ENCODE measurements around the gene FOXD4. TPM values are rescaled to one million over a fixed set of nuclear protein-coding genes. Genes with fewer than 3 reads are reported as not detected.
"Not testable (repeated sequence)": the region's sequence is repeated elsewhere in the genome, so short reads cannot be mapped to it uniquely, and the experiment has no call there.

FOXD4 gene
- total RNA-seq (2014; rRNA removed; shearing (Covaris generic)) = 0.47 and 0.65 TPM in 2 replicates

GRCh38 chr9:117995-118467, at the start of gene FOXD4:
Gene FOXD4, minus strand, starts transcription at chr9:118417. Its CDS starts 298 bp downstream, at chr9:118119.
- not testable (repeated sequence) for DNase-seq (ENCODE audit: low spot score)

- DNase-seq (ENCODE audit: low spot score) = not testable (repeated sequence)
Observed at GRCh38 chr9:159871-160270, 41.7 kb upstream of the FOXD4 start.

DNA sequence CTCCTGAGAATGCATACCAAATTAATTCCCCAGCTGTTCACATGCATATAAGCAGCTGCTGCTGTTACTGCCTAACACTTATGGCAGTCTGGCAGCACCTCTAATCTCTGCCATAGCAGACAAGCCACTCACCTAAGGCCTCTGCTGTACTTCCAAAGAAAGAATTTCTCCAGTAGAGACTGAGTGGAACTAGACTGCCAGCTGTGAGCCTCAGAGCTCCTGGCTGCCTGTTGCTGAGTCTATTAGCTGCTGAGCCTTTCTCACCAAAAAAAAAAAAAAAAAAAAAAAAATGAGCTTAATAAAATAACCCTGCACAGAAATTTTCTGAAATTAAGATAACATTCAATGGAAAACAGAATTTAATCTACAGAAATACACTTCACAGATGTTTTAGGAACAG, 33.0 kb upstream of the FOXD4 start:
- not testable (repeated sequence) for DNase-seq (ENCODE audit: low spot score)

GRCh38 chr9:139880-140279, 21.7 kb upstream of the FOXD4 start:
- not testable (repeated sequence) for DNase-seq (ENCODE audit: low spot score)

GRCh38 chr9:117144-117994, 848 bp downstream of the FOXD4 start:
- not testable (repeated sequence) for DNase-seq (ENCODE audit: low spot score)

DNA sequence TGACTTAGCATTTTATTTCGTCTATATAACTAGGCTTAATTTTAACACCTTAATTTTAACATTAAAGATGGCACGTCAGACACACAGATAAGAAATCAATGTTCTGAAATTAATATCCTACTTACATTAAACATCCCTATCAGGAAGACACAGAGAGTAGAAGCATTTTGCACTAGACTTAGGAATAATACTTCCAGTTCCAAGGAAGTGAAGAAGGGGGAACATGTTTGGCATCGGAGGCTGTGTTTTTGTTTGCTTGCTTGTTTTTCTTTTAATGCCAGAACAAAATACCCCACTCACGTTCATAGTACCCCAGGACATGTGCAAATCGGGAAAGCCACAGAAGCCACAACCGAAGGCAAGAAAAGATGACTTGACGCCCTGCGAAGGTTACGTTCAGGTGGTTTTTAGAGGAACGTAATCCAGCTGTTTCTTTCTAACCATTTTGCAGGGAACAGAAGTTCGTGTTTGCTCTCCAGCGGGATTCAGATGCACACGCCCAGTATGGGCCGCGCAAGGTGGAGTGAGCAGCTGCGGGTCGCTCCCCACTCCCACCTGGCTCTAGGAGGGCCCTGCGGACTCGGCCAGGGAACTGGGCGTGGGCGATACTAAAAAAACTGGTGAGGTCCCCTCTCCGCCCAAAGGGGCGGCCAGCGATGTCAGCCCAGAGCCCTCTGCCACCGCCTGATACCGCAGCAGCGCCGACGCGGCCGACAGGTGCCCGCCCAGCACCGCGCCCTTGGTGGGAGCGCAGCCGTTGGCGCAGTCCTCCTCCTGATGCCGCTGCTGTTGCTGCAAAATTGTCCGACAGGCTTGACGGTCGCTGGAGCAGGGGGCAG, 1.8 kb downstream of the FOXD4 start:
- DNase-seq (ENCODE audit: low spot score) = not testable (repeated sequence)

GRCh38 chr9:115118-115451, 3.1 kb downstream of the FOXD4 start:
- not testable (repeated sequence) for DNase-seq (ENCODE audit: low spot score)

GRCh38 chr9:114267-115117, 3.7 kb downstream of the FOXD4 start:
- peak; percentile 18 for DNase-seq (ENCODE audit: low spot score)

- DNase-seq (ENCODE audit: low spot score) = not testable (repeated sequence)
Observed at GRCh38 chr9:113468-114266, 4.5 kb downstream of the FOXD4 start.

DNA sequence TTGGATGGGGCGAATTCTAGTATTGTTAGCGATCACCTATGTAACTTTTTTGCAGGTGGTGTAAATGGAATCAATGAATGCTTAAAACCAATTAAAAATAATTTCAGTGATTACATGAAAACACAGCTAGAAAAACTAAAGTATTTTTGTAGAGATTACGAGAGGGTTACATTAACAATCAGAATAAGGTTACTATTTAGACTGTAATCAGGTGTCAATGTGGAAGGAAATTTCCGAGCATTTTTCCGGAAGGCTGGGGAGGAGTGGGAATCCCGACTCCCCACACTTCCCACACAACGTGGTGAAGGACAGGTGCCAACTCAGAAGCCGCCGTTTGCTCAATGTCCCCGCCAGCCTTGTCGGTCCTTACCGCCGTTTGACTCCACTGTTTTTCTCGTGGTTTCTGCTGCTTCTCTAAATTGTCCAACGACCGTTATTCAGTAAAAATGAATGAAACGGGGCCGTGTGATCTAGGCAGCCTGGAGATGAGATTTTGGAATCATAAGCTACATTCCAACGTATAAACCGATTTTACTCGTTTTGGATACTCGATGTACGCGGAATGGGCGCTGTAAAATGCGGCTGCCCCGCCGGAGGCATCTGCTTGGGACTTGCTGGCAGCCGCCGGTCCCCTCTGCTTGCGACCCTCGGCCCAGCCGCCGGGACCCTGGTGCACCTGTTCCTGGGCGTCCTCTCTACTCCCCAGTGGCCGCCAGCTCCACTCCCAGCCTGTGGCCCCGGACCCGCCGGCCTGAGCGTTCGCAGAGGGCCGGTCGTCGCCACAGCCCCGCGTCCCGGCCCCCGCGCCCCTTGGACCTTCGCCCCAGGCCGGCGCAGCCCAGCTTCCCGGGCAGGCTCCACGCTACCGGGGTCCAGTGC, 5.4 kb downstream of the FOXD4 start:
- DNase-seq (ENCODE audit: low spot score) = not testable (repeated sequence)

- DNase-seq (ENCODE audit: low spot score) = not testable (repeated sequence)
Observed at GRCh38 chr9:110672-111071, 7.5 kb downstream of the FOXD4 start.

DNA sequence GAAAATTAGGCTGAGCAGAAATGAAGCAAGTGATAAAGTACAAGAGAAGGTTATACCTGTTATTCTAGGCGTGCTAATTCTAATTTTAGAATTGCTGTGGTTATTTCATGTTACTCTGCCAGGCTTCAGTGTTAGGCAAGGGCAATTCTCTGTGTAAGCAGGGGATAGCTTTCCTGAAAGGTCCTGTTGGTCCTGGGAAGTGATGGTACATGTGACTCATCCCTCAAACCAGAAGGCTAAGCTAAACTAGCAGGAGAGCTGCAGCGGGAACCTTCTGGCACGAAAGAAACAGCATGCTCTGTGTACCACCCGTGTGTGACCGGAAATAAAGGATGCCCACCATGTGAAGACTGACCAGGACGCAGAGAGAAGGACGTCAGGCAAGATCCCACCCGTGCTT, 8.7 kb downstream of the FOXD4 start:
- not testable (repeated sequence) for DNase-seq (ENCODE audit: low spot score)

GRCh38 chr9:108742-109495, 9.3 kb downstream of the FOXD4 start:
- DNase-seq (ENCODE audit: low spot score) = not testable (repeated sequence)

DNA sequence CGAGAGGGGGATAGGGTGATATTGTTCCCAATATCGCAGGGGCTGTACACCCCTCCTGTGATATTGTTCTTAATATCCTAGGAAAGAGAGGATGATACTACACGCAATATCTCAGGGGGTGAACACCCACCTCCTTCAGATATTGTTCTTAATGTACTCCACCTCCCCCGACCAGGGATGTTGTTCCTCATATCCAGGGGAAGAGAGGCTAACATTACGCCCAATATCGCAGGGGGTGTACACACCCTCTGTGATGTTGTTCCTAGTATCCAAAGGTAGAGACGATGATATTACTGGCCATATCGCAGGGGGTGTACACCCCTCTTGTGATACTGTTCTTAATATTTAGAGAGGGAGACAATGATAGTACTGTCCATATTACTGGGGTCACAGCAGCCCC, 12.2 kb downstream of the FOXD4 start:
- not testable (repeated sequence) for DNase-seq (ENCODE audit: low spot score)

- not testable (repeated sequence) for DNase-seq (ENCODE audit: low spot score)
Observed at GRCh38 chr9:100430-100829, 17.8 kb downstream of the FOXD4 start.

DNA sequence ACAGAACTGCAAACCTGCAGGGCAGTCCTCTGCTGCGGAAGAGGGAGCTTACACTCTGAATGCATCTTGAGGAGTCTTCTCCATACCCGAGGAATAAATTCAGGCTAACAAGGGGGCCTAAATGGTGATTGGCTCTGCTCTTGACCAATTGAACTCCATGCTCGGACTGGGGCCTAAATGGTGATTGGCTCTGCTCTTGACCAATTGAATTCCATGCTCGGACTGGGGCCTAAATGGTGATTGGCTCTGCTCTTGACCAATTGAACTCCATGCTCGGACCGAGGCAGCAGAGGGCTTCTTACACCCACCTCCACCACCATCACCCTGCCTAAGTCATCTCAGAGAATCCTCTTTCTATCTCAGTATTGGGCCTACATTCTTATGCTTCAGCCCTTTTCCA, 18.4 kb downstream of the FOXD4 start:
- not testable (repeated sequence) for DNase-seq (ENCODE audit: low spot score)

GRCh38 chr9:98775-99174, 19.4 kb downstream of the FOXD4 start:
- DNase-seq (ENCODE audit: low spot score) = not testable (repeated sequence)

DNA sequence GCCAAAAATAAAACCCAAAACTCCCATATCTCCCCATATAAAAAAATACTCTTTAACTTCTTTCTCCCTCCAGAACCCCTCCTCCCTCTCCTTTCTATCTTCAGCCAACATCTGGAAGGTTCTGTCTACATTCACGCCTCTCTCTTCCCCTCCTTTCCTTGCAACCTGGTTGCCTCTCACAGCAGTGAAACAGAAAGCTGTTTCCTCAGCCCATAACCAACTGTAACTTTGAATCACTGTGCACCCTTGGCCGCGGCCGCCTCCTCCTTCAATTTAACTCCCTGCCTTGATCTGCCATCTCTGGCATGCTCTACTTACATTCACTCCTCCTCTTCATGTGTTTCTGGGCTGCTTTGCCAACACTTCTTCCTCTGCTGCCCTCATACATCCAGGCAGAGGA, 23.2 kb downstream of the FOXD4 start:
- not testable (repeated sequence) for DNase-seq (ENCODE audit: low spot score)

DNA sequence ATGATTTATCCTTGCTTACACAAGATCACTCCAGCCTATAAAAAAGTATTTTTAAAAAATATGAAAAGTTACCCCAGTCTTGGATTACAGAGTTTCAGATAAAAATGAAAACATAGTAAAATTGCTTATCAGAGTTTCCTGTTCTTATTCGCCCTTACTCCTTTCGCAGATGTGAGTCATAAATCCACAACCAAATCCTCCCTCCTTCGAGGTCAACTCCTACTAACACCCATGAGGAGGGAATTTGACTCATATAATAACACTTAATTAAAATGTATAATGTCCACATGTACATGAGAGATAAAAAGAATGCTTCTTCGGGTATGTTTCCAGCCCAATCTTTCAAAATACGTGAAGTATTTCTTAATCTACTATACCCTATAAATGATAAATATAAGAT, 23.9 kb downstream of the FOXD4 start:
- not testable (repeated sequence) for DNase-seq (ENCODE audit: low spot score)

All from A172 (cell line).